T-helper 1 cell (primary cell): Measurements from ENCODE around the gene ACR.
"Not testable (repeated sequence)": the region's sequence is repeated elsewhere in the genome, so short reads cannot be mapped to it uniquely, and the experiment has no call there.

Experiments used
- DNase-seq, 5 donors: peaks; one replicate each; pipeline ENCODE4 v3.0.0-alpha.2; 2012 to 2020

ACR gene

DNA sequence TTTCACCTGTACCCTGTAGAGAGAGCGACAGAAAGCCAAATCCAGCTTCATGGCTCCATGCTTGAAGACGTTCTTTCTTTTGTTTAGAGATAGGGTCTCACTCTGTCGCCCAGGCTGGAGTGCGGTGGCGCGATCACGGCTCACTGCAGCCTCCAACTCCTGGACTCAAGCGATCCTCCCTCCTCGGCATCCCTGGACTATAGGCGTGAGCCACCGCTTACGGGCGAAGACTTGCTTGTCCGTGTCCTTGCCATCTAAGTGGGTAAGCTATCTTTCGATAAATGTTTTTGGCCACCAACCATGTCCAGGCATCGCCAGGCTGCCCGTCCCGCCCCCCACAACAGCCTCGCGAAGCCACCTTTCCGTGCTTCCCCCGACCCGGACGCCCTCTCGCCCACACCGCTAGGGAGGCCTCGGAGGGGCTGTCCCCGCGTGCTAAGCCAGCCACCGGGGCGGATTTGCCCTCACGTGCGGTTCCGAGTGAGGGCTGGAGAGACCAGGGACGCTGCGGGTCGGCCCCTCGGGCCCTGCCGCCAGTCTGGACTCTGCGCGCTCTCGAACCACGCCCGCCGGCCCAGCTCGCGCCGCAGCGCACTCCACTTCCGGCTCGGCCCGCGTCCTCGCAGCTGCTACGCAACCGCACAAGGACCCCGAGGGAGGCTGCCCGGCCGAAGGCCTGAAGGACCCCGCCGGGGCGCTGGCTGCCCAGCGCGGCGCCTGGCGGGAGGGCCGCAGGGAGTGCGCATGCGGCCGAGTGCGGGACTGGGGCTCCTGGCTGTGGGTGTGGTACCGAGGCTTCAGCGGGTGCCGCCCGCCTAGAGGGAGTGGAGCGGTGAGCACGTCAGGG, 45.3 kb downstream of the ACR start, which contains the start of gene RABL2B:
RABL2B (minus strand) TSS at position 604 of the 847 bp plus-strand sequence. CDS start 1,342 bp downstream, outside the sequence.
- peak; percentile 77 to 89 (median 82) for DNase-seq

DNA sequence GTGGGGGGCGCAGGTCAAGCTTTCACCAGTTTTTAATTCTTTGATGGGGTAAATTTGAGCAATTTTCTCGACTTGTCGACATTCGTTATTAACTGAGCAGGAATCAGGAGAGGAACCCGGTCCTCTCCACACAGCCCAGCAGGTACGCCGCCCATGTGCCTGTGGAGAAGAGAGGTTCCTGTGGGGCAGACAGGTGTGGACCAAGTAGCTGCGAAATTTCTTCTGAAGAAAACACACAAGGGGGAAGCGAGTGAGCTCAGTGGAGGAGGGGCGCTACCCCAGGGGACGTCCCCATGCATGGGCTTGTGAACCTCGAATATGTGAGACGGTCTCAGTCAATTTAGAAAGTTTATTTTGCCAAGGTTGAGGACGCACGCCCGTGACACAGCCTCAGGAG, 45.9 kb downstream of the ACR start:
- not testable (repeated sequence) for DNase-seq

DNA sequence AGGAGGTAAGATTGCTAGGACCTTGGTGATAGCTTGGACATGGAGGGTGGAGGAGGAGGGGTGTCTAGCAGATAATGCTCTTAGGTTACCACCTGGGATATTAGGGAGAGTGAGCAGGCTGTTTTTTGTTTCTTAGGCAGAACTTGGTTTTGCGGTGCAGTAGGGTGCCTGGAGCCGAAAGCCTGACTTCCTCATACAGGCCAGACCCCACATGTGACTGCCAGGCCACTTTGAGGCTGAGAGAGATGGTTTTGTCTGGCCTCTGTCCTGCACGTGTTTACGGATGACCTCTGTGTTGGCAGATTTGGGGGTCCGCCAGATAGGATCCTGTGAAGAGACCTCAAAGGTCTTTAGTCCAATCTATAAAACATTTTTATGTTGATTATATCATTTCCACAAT, 47.3 kb downstream of the ACR start:
- not testable (repeated sequence) for DNase-seq

DNA sequence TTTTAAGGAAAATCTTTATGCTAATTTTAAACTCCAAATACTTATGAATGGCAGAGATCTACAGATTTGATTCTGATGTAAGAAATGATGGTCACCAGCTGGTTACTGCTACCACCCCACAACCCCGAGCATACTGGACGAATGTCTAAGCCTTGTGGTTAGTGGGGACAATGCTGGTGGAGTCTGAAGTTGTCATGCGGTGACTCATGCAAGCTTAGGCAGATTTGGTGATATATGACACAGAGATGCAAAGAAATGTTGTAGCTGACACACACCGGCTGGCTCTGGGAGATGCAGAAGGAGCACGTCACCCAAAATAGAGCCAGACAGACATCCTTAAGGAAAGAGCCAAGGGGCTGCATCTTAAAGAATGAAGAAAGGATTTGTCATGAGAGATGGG, 48.9 kb downstream of the ACR start:
- DNase-seq: not testable (repeated sequence)
